H1 (cell line): ENCODE data around the gene ASB11. TPM values are rescaled to one million over a fixed set of nuclear protein-coding genes. Genes with fewer than 3 reads are reported as not detected.

Source experiments
- CTCF ChIA-PET: fragments of 300-600 bp; sonication (Branson Sonifier 250); formaldehyde crosslinking; loops from one replicate; lab custom pipeline; 2021; ENCODE audit not compliant: partially characterized antibody; lab: Charles Lee
- POLR2A ChIA-PET: fragments of 300-600 bp; sonication (Branson Sonifier 250); formaldehyde crosslinking; loops from one replicate; lab custom pipeline; 2021; ENCODE audit warnings: inconsistent platforms; ENCODE audit not compliant: partially characterized antibody; lab: Charles Lee
- DNase-seq, 2 experiments: peaks; one replicate each; pipeline versions ENCODE4 v3.0.0 to v3.0.0-alpha.2; 2010 to 2022; ENCODE audit warnings: low spot score in 2 of 2, low read depth in 1 of 2, mixed read lengths in 1 of 2
- FAIRE-seq: peaks from 2 replicates; lab custom pipeline; 2011; peaks lifted over from hg19 to GRCh38; lab: Jason Lieb, UNC
- H2AFZ ChIP-seq: 2 replicates; pipeline ENCODE4 v1.8.1; 2012; ENCODE audit warnings: low read length, inconsistent platforms
- H2AK5ac ChIP-seq: 2 replicates; pipeline ENCODE4 v1.6.1; 2013; ENCODE audit warnings: low read depth, low read length
- H2BK120ac ChIP-seq: replicated peaks from 2 replicates; pipeline ENCODE3; 2013; ENCODE audit warnings: low read depth, low read length, inconsistent platforms
- H2BK12ac ChIP-seq: 2 replicates; pipeline ENCODE4 v1.6.1; 2013; ENCODE audit warnings: low read depth, low read length
- H2BK15ac ChIP-seq: 2 replicates; pipeline ENCODE4 v1.6.1; 2013; ENCODE audit warnings: low read length
- H2BK20ac ChIP-seq: 2 replicates; pipeline ENCODE4 v1.6.1; 2013; ENCODE audit warnings: low read length
- H2BK5ac ChIP-seq: 2 replicates; pipeline ENCODE4 v1.6.1; 2013; ENCODE audit warnings: low read depth, low read length
- H3K14ac ChIP-seq: 2 replicates; pipeline ENCODE4 v1.6.1; 2013; ENCODE audit warnings: inconsistent platforms; ENCODE audit not compliant: insufficient read length
- H3K18ac ChIP-seq: 2 replicates; pipeline ENCODE4 v1.6.1; 2013; ENCODE audit warnings: low read length; ENCODE audit errors: extremely low read depth
- H3K23ac ChIP-seq: 2 replicates; pipeline ENCODE4 v1.6.1; 2013; ENCODE audit warnings: inconsistent platforms; ENCODE audit not compliant: insufficient read length
- H3K23me2 ChIP-seq: 2 replicates; pipeline ENCODE4 v1.6.1; 2013; ENCODE audit warnings: low read depth, low read length
- H3K27ac ChIP-seq: 2 replicates; pipeline ENCODE4 v1.6.1; 2011; ENCODE audit warnings: low read depth, low read length, inconsistent platforms
- H3K27me3 ChIP-seq, 4 experiments: replicated peaks in 1 of 4; 1 replicate in 1 of 4; 2 replicates in 3 of 4; pipeline versions ENCODE4 v1.6.1 to v1.8.1; 2011 to 2013; ENCODE audit warnings: low read length in 3 of 4, mild to moderate bottlenecking in 3 of 4, inconsistent platforms in 2 of 4, mixed read lengths in 2 of 4, moderate library complexity in 1 of 4; ENCODE audit not compliant: control insufficient read depth in 3 of 4, insufficient read depth in 3 of 4; ENCODE audit errors: extremely low read depth in 1 of 4
- H3K36me3 ChIP-seq, 4 experiments: 2 replicates each; pipeline versions ENCODE4 v1.6.1 to v1.8.1; 2011 to 2013; ENCODE audit warnings: mild to moderate bottlenecking in 4 of 4, low read length in 3 of 4, moderate library complexity in 2 of 4, control low read depth in 1 of 4, inconsistent platforms in 1 of 4; ENCODE audit not compliant: insufficient read depth in 4 of 4, control insufficient read depth in 2 of 4
- H3K4ac ChIP-seq: replicated peaks from 2 replicates; pipeline ENCODE3; 2013; ENCODE audit warnings: low read length, low read depth, mixed read lengths, inconsistent platforms; ENCODE audit not compliant: insufficient read length
- H3K4me1 ChIP-seq, 4 experiments: replicated peaks in 1 of 4; 1 replicate in 1 of 4; 2 replicates in 3 of 4; pipeline versions ENCODE4 v1.6.1 to v1.8.1; 2011 to 2013; ENCODE audit warnings: low read length in 3 of 4, inconsistent platforms in 2 of 4, mixed read lengths in 1 of 4; ENCODE audit not compliant: insufficient read depth in 4 of 4, control insufficient read depth in 3 of 4
- H3K4me2 ChIP-seq, 2 experiments: 2 replicates each; pipeline versions ENCODE4 v1.6.1 to v1.8.1; 2011 to 2013; ENCODE audit warnings: low read depth in 2 of 2, low read length in 2 of 2, control low read depth in 1 of 2, inconsistent platforms in 1 of 2, mild to moderate bottlenecking in 1 of 2; ENCODE audit not compliant: insufficient read depth in 1 of 2
- H3K4me3 ChIP-seq, 4 experiments: fragments of 200-600, 300-600 bp in 1 of 4; sonication (generic), shearing (Covaris generic), sonication (Bioruptor Twin) in 1 of 4; 2 replicates each; pipeline versions ENCODE4 v1.5.1 to v1.8.1; 2011 to 2016; ENCODE audit warnings: low read length in 4 of 4, low read depth in 3 of 4, control low read depth in 2 of 4, inconsistent platforms in 2 of 4, mild to moderate bottlenecking in 2 of 4, mixed read lengths in 1 of 4, moderate library complexity in 1 of 4; ENCODE audit not compliant: insufficient read depth in 2 of 4; ENCODE audit errors: extremely low read depth in 1 of 4
- H3K56ac ChIP-seq: replicated peaks from 2 replicates; pipeline ENCODE3; 2013; ENCODE audit warnings: low read depth, mild to moderate bottlenecking, mixed read lengths, low read length, inconsistent platforms; ENCODE audit not compliant: insufficient read length
- H3K79me1 ChIP-seq: 2 replicates; pipeline ENCODE4 v1.6.1; 2013; ENCODE audit warnings: low read depth, low read length, control low read depth
- H3K79me2 ChIP-seq, 2 experiments: 2 replicates each; pipeline versions ENCODE4 v1.6.1 to v1.8.1; 2012 to 2013; ENCODE audit warnings: low read length in 2 of 2, mild to moderate bottlenecking in 2 of 2, inconsistent platforms in 1 of 2; ENCODE audit not compliant: insufficient read depth in 2 of 2, control insufficient read depth in 1 of 2
- H3K9ac ChIP-seq, 4 experiments: replicated peaks in 1 of 4; 1 replicate in 1 of 4; 2 replicates in 3 of 4; pipeline versions ENCODE4 v1.6.1 to v1.8.1; 2011 to 2013; ENCODE audit warnings: low read depth in 3 of 4, low read length in 3 of 4, control low read depth in 2 of 4, mild to moderate bottlenecking in 2 of 4, moderate library complexity in 2 of 4, inconsistent platforms in 1 of 4; ENCODE audit errors: extremely low read depth in 1 of 4
- H3K9me3 ChIP-seq, 2 experiments: 2 replicates each; pipeline versions ENCODE4 v1.6.1 to v1.8.1; 2012 to 2013; ENCODE audit warnings: mild to moderate bottlenecking in 2 of 2, moderate library complexity in 2 of 2, control low read depth in 1 of 2, inconsistent platforms in 1 of 2, low read depth in 1 of 2, low read length in 1 of 2, mixed read lengths in 1 of 2; ENCODE audit not compliant: insufficient read depth in 2 of 2
- H4K20me1 ChIP-seq, 2 experiments: replicated peaks in 1 of 2; 2 replicates each; pipeline versions ENCODE3 to v1.8.1; 2011 to 2013; ENCODE audit warnings: inconsistent platforms in 2 of 2, low read length in 2 of 2, mild to moderate bottlenecking in 1 of 2; ENCODE audit not compliant: insufficient read depth in 2 of 2, control insufficient read depth in 1 of 2
- H4K5ac ChIP-seq: 2 replicates; pipeline ENCODE4 v1.6.1; 2013; ENCODE audit warnings: low read length, low read depth, mixed read lengths, inconsistent platforms; ENCODE audit not compliant: insufficient read length
- H4K8ac ChIP-seq: 2 replicates; pipeline ENCODE4 v1.8.0; 2013; ENCODE audit warnings: mild to moderate bottlenecking, moderate library complexity, low read length, inconsistent platforms; ENCODE audit not compliant: insufficient read depth; ENCODE audit errors: extremely low read depth
- H4K91ac ChIP-seq: replicated peaks from 2 replicates; pipeline ENCODE3; 2013; ENCODE audit warnings: low read length, mixed read lengths, inconsistent platforms; ENCODE audit not compliant: insufficient read length
- CHD2 ChIP-seq: IDR thresholded peaks from 2 replicates; pipeline ENCODE4 v1.6.1; 2012; ENCODE audit warnings: low read length, improper control_type of control experiment
- EGR1 ChIP-seq: IDR thresholded peaks from 2 replicates; pipeline ENCODE4 v1.6.1; 2011; ENCODE audit warnings: low read depth, low read length, borderline replicate concordance
- HDAC2 ChIP-seq, 2 experiments: fragments of 300-600 bp in 1 of 2; sonication (generic) in 1 of 2; IDR thresholded peaks; 2 replicates each; pipeline ENCODE4 v1.6.1; 2011 to 2012; ENCODE audit warnings: low read depth in 2 of 2, low read length in 2 of 2, mild to moderate bottlenecking in 2 of 2, moderate library complexity in 2 of 2, borderline replicate concordance in 1 of 2, inconsistent platforms in 1 of 2
- JUN ChIP-seq: IDR thresholded peaks from 2 replicates; pipeline ENCODE4 v1.6.1; 2011; ENCODE audit warnings: low read depth, mild to moderate bottlenecking, improper control_type of control experiment, low read length
- POLR2AphosphoS5 ChIP-seq: IDR thresholded peaks from 2 replicates; pipeline ENCODE4 v1.6.1; 2011; ENCODE audit warnings: low read depth, low read length
- POU5F1 ChIP-seq: IDR thresholded peaks from 2 replicates; pipeline ENCODE4 v1.6.1; 2011; ENCODE audit warnings: low read depth, mild to moderate bottlenecking, low read length, moderate library complexity
- SIX5 ChIP-seq: IDR thresholded peaks from 2 replicates; pipeline ENCODE4 v1.6.1; 2011; ENCODE audit warnings: mild to moderate bottlenecking, low read depth, low read length
- SUZ12 ChIP-seq: fragments of 200-600 bp; sonication (generic); IDR thresholded peaks from 2 replicates; pipeline ENCODE4 v1.6.1; 2012; ENCODE audit warnings: mild to moderate bottlenecking, inconsistent platforms, low read length, moderate library complexity, mixed read lengths
- TAF1 ChIP-seq: IDR thresholded peaks from 2 replicates; pipeline ENCODE4 v1.6.1; 2011; ENCODE audit warnings: mild to moderate bottlenecking, low read depth, low read length
- TAF7 ChIP-seq: optimal IDR thresholded peaks from 2 replicates; pipeline ENCODE3; 2011; ENCODE audit warnings: low read depth, mild to moderate bottlenecking, inconsistent platforms, low read length, moderate library complexity, borderline replicate concordance
- TBP ChIP-seq: IDR thresholded peaks from 2 replicates; pipeline ENCODE4 v1.6.1; 2011; ENCODE audit warnings: low read depth, low read length, improper control_type of control experiment
- TCF12 ChIP-seq: IDR thresholded peaks from 2 replicates; pipeline ENCODE4 v1.6.1; 2011; ENCODE audit warnings: low read depth, mild to moderate bottlenecking, low read length
- YY1 ChIP-seq: IDR thresholded peaks from 2 replicates; pipeline ENCODE4 v1.6.1; 2011; ENCODE audit warnings: low read depth, mild to moderate bottlenecking, low read length
- ZNF274 ChIP-seq: IDR thresholded peaks from 2 replicates; pipeline ENCODE4 v1.7.0; 2012; ENCODE audit warnings: low read length, borderline replicate concordance; ENCODE audit errors: extremely low read depth
- WGBS, 2 experiments: shearing (Covaris generic) in 1 of 2; methylation state at CpG; one replicate each; pipeline versions ENCODE4 v1.1.6 to v1.1.7; 2013 to 2015; ENCODE audit warnings: low lambda C conversion rate in 2 of 2, mixed read lengths in 2 of 2, inconsistent platforms in 1 of 2, low coverage in 1 of 2, missing lambda C conversion rate in 1 of 2; ENCODE audit not compliant: insufficient replicate concordance in 2 of 2, insufficient coverage in 1 of 2, insufficient read length in 1 of 2; ENCODE audit errors: extremely low coverage in 1 of 2, missing lambda C conversion rate in 1 of 2; 5-methylcytosine and 5-hydroxymethylcytosine counted together
- polyA plus RNA-seq, 7 experiments: library from polyadenylated mRNA; depleted of rRNA in 3 of 7; stranded (reverse) in 5 of 7; unstranded in 2 of 7; fragments of >200 nt in 5 of 7; fragments of 200-250 nt in 2 of 7; gene quantifications; 1 replicate in 5 of 7; 2 replicates in 1 of 7; 4 replicates in 1 of 7; pipeline versions ENCODE4 v1.2.1 to v1.2.3, GENCODE V29; 2011 to 2013; ENCODE audit warnings: missing spikeins in 2 of 7, mixed read lengths in 2 of 7
- total RNA-seq: library from RNA; stranded (reverse); fragmentation: NEBNext Ultra II Directional; extraction: Animal tissue kit (Norgen Biotek cat#: 25700); gene quantifications from 2 replicates; pipeline ENCODE4 v1.2.1, GENCODE V29; 2021

Gene ASB11
- total and polyA plus RNA-seq, 2 of the 8 experiments (the other 6 are each of a cell fraction or from before 2014, with no cell fraction given), result not detected

- H3K23ac ChIP-seq, result no peak overlapping the region
- FAIRE-seq (no peak), DNase-seq (no peak)
- no peak overlapping the region for H3K4me3 ChIP-seq
- no peak overlapping the region for H3K14ac ChIP-seq
- H2AFZ ChIP-seq, result no peak overlapping the region
- H3K23me2 ChIP-seq, result no peaks in the 10 kb centered on the region
- H3K18ac ChIP-seq, result no peak overlapping the region
- H2BK12ac ChIP-seq, result no peak overlapping the region
- no peak overlapping the region for H3K9ac ChIP-seq
- no peak overlapping the region for H2BK15ac ChIP-seq
- H3K4me2 ChIP-seq, result no peak overlapping the region
- H2BK20ac ChIP-seq, result no peak overlapping the region
- no peak overlapping the region for H2BK120ac ChIP-seq
- H4K91ac ChIP-seq, result no peak overlapping the region
- no peak overlapping the region for H2AK5ac ChIP-seq
- TF ChIP-seq HDAC2 (IDR thresholded peaks at IDR 0.05; ENCODE audit: borderline replicate concordance in 1 of 2, low read depth in 2 of 2, low read length in 2 of 2) (no peak), SIX5 (no peak), SUZ12 (no peak), ZNF274 (no peak), YY1 (no peak), CHD2 (no peak), TAF1 (no peak), TCF12 (no peak), TAF7 (no peak), POLR2AphosphoS5 (no peak), POU5F1 (no peak), EGR1 (no peak), TBP (no peak), JUN (no peak)
- H3K27ac ChIP-seq, result no peak overlapping the region
- no peaks in the 10 kb centered on the region for H3K9me3 ChIP-seq
- ChIA-PET POLR2A (no interaction called here), CTCF (no interaction called here)
- no peak overlapping the region for H4K8ac ChIP-seq
- H4K20me1 ChIP-seq, result no peaks in the 10 kb centered on the region
- no peaks in the 10 kb centered on the region for H3K27me3 ChIP-seq
- no peaks in the 10 kb centered on the region for H3K4me1 ChIP-seq
- H3K56ac ChIP-seq, result no peak overlapping the region
- H3K79me1 ChIP-seq, result no peaks in the 10 kb centered on the region
- no peak overlapping the region for H3K4ac ChIP-seq
- no peak overlapping the region for H4K5ac ChIP-seq
- H2BK5ac ChIP-seq, result no peak overlapping the region
- H3K36me3 ChIP-seq, result peaks cover 0 to 20% (median 6%) of the 10 kb centered on the region in 4 experiments; a peak in 6 of 8 replicates
- no peaks in the 10 kb centered on the region for H3K79me2 ChIP-seq
- 92% methylated on average over 3 of the region's 3 CpGs; no CpG with 5 or more reads in 1 of the 2 experiments for WGBS, 2 experiments
Observed at GRCh38 chrX:15328131-15328530, 12.7 kb upstream of the ASB11 start.
